GM21723 (cell line): ENCODE results near the gene GOSR1.
"Not testable (repeated sequence)": the region's sequence is repeated elsewhere in the genome, so short reads cannot be mapped to it uniquely, and the experiment has no call there.

Experiments used
- ATAC-seq: cut with Tn5 transposase; IDR thresholded peaks from one replicate; pipeline ENCODE4 v1.9.1; 2021; ENCODE audit warnings: mild to moderate bottlenecking, moderate library complexity; ENCODE audit not compliant: unreplicated experiment

Gene GOSR1

GRCh38 chr17:30477083-30477773 lies at the start of gene GOSR1:
Gene GOSR1, plus strand, starts transcription at chr17:30477408. Its CDS starts 26 bp downstream, at chr17:30477434.
- peak; percentile 96 for ATAC-seq

- ATAC-seq, result no peak
These were observed 49.6 kb upstream of the GOSR1 start for GRCh38 chr17:30427611-30428010.

- no peak for ATAC-seq
These were observed 48.1 kb upstream of the GOSR1 start for GRCh38 chr17:30429155-30429554.

- no peak for ATAC-seq
These were observed 43.7 kb upstream of the GOSR1 start for GRCh38 chr17:30433514-30433913.

GRCh38 chr17:30436729-30437128 lies 40.5 kb upstream of the GOSR1 start:
- no peak for ATAC-seq

- no peak for ATAC-seq
These were observed 33.5 kb upstream of the GOSR1 start for GRCh38 chr17:30443721-30444120.

GRCh38 chr17:30446640-30447039 lies 30.6 kb upstream of the GOSR1 start:
- not testable (repeated sequence) for ATAC-seq

- no peak for ATAC-seq
These were observed 27.7 kb upstream of the GOSR1 start for GRCh38 chr17:30449480-30449879.

GRCh38 chr17:30450125-30451027 lies 26.8 kb upstream of the GOSR1 start:
- ATAC-seq, result no peak

- no peak for ATAC-seq
These were observed 22.6 kb upstream of the GOSR1 start for GRCh38 chr17:30454635-30455034.

- no peak for ATAC-seq
These were observed 18.8 kb upstream of the GOSR1 start for GRCh38 chr17:30458371-30458770.

GRCh38 chr17:30458797-30459413 lies 18.3 kb upstream of the GOSR1 start:
- ATAC-seq, result not testable (repeated sequence)

- no peak for ATAC-seq
These were observed 8.7 kb upstream of the GOSR1 start for GRCh38 chr17:30468465-30468864.

GRCh38 chr17:30472238-30472890 lies 4.8 kb upstream of the GOSR1 start:
- no peak for ATAC-seq

GRCh38 chr17:30475206-30475605 lies 2.0 kb upstream of the GOSR1 start:
- ATAC-seq, result no peak

- ATAC-seq, result peak; percentile 31
These were observed 504 bp upstream of the GOSR1 start for GRCh38 chr17:30476726-30477082.

GRCh38 chr17:30477774-30478115 lies 537 bp downstream of the GOSR1 start:
- no peak for ATAC-seq

- no peak for ATAC-seq
These were observed 5.3 kb downstream of the GOSR1 start for GRCh38 chr17:30482555-30482954.

- ATAC-seq, result no peak
These were observed 6.0 kb downstream of the GOSR1 start for GRCh38 chr17:30483159-30483558.

- ATAC-seq, result no peak
These were observed 16.6 kb downstream of the GOSR1 start for GRCh38 chr17:30493780-30494179.

- no peak for ATAC-seq
These were observed 18.4 kb downstream of the GOSR1 start for GRCh38 chr17:30495586-30495985.
